ENCODE results near the gene DGKD.
A peak's percentile ranks its signal among the peaks of the same experiment; 100 is the strongest.

The DGKD gene

GRCh38 chr2:233408366-233409285 is 54.3 kb downstream of the DGKD start:
- Histone ChIP-seq H3K4me3 (ENCODE audit: control insufficient read depth in 1 of 7, extremely low read depth in 1 of 7, insufficient read depth in 4 of 7, low read depth in 2 of 7, low read length in 6 of 7) (no peak overlapping the region), H3K27ac (ENCODE audit: insufficient read depth in 1 of 2, low read depth in 1 of 2, low read length in 2 of 2, poor library complexity in 1 of 2, severe bottlenecking in 2 of 2) (no peak overlapping the region), H3K36me3 (ENCODE audit: control insufficient read depth in 4 of 4, insufficient read depth in 4 of 4, low read length in 3 of 4) (peaks cover 0 to 7% (median 3%) of the 10 kb centered on the region in 4 experiments), H3K9me3 (ENCODE audit: control extremely low read depth in 1 of 5, control insufficient read depth in 4 of 5, insufficient read depth in 2 of 5, low read depth in 1 of 5, low read length in 4 of 5) (peaks cover 0 to 9% (median 4%) of the 10 kb centered on the region in 5 experiments), H3K4me1 (ENCODE audit: control extremely low read depth in 1 of 4, control insufficient read depth in 4 of 4, insufficient read depth in 4 of 4, low read length in 3 of 4) (peaks cover 5 to 26% (median 15%) of the 10 kb centered on the region in 4 experiments), H3K27me3 (replicated peaks in 2 of 5; ENCODE audit: control insufficient read depth in 4 of 5, insufficient read depth in 5 of 5, low read length in 4 of 5) (no peaks in the 10 kb centered on the region)
- ChIA-PET POLR2A (no interaction called here), CTCF (interaction anchor here (9.8 to 9.9 kb wide), 2 partner anchors 9 to 37 kb away, joined by 78 to 162 read pairs; no protein-coding TSS in a partner anchor)
- WGBS (ENCODE audit: insufficient coverage), result 85% methylated on average over 9 of the region's 9 CpGs
- peak in 1 of 3 donors; percentile 38 for DNase-seq

GRCh38 chr2:233409286-233409991 is 55.1 kb downstream of the DGKD start:
- 0% methylated on average over 2 of the region's 6 CpGs for WGBS (ENCODE audit: insufficient coverage)
- ChIA-PET CTCF (interaction anchor here (1.2 kb wide), 1 partner anchor 35 kb away, joined by 3 read pairs; no protein-coding TSS in a partner anchor), POLR2A (interaction anchor here (0.7 kb wide), 1 partner anchor 864 kb away, joined by 3 read pairs; no protein-coding TSS in a partner anchor)
- no peaks in the 10 kb centered on the region for H3K27me3 ChIP-seq (replicated peaks in 2 of 5; ENCODE audit: control insufficient read depth in 4 of 5, insufficient read depth in 5 of 5, low read length in 4 of 5)
- H3K36me3 ChIP-seq (ENCODE audit: control insufficient read depth in 4 of 4, insufficient read depth in 4 of 4, low read length in 3 of 4), result peaks cover 0 to 9% (median 5%) of the 10 kb centered on the region in 4 experiments
- H3K9me3 ChIP-seq (ENCODE audit: control extremely low read depth in 1 of 5, control insufficient read depth in 4 of 5, insufficient read depth in 2 of 5, low read depth in 1 of 5, low read length in 4 of 5), result peaks cover 0 to 9% (median 4%) of the 10 kb centered on the region in 5 experiments
- no peak overlapping the region for H3K4me3 ChIP-seq (ENCODE audit: control insufficient read depth in 1 of 7, extremely low read depth in 1 of 7, insufficient read depth in 4 of 7, low read depth in 2 of 7, low read length in 6 of 7)
- peaks cover 5 to 27% (median 17%) of the 10 kb centered on the region in 4 experiments for H3K4me1 ChIP-seq (ENCODE audit: control extremely low read depth in 1 of 4, control insufficient read depth in 4 of 4, insufficient read depth in 4 of 4, low read length in 3 of 4)
- peak; percentile 44 to 73 (median 60) for DNase-seq
- H3K27ac ChIP-seq (ENCODE audit: insufficient read depth in 1 of 2, low read depth in 1 of 2, low read length in 2 of 2, poor library complexity in 1 of 2, severe bottlenecking in 2 of 2), result no peak overlapping the region

GRCh38 chr2:233410196-233410760 is 56.0 kb downstream of the DGKD start:
- H3K9me3 ChIP-seq (ENCODE audit: control extremely low read depth in 1 of 5, control insufficient read depth in 4 of 5, insufficient read depth in 2 of 5, low read depth in 1 of 5, low read length in 4 of 5), result peaks cover 0 to 9% (median 4%) of the 10 kb centered on the region in 5 experiments
- H3K36me3 ChIP-seq (ENCODE audit: control insufficient read depth in 4 of 4, insufficient read depth in 4 of 4, low read length in 3 of 4), result peaks cover 0 to 13% (median 7%) of the 10 kb centered on the region in 4 experiments
- ChIA-PET CTCF (interaction anchor here (0.7 to 1.2 kb wide), 2 partner anchors 9 to 35 kb away, joined by 3 to 4 read pairs; no protein-coding TSS in a partner anchor), POLR2A (no interaction called here)
- H3K4me3 ChIP-seq (ENCODE audit: control insufficient read depth in 1 of 7, extremely low read depth in 1 of 7, insufficient read depth in 4 of 7, low read depth in 2 of 7, low read length in 6 of 7), result no peak overlapping the region
- H3K27ac ChIP-seq (ENCODE audit: insufficient read depth in 1 of 2, low read depth in 1 of 2, low read length in 2 of 2, poor library complexity in 1 of 2, severe bottlenecking in 2 of 2), result no peak overlapping the region
- WGBS (ENCODE audit: insufficient coverage), result 83% methylated on average over 3 of the region's 5 CpGs
- no peak for DNase-seq
- H3K4me1 ChIP-seq (ENCODE audit: control extremely low read depth in 1 of 4, control insufficient read depth in 4 of 4, insufficient read depth in 4 of 4, low read length in 3 of 4), result peaks cover 5 to 27% (median 17%) of the 10 kb centered on the region in 4 experiments
- H3K27me3 ChIP-seq (replicated peaks in 2 of 5; ENCODE audit: control insufficient read depth in 4 of 5, insufficient read depth in 5 of 5, low read length in 4 of 5), result no peaks in the 10 kb centered on the region

GRCh38 chr2:233411162-233411561 is 56.9 kb downstream of the DGKD start:
- H3K9me3 ChIP-seq (ENCODE audit: control extremely low read depth in 1 of 5, control insufficient read depth in 4 of 5, insufficient read depth in 2 of 5, low read depth in 1 of 5, low read length in 4 of 5), result peaks cover 0 to 9% (median 4%) of the 10 kb centered on the region in 5 experiments
- WGBS (ENCODE audit: insufficient coverage), result no CpG with 5 or more reads among the region's 1 CpG
- peaks cover 5 to 27% (median 17%) of the 10 kb centered on the region in 4 experiments for H3K4me1 ChIP-seq (ENCODE audit: control extremely low read depth in 1 of 4, control insufficient read depth in 4 of 4, insufficient read depth in 4 of 4, low read length in 3 of 4)
- H3K27ac ChIP-seq (ENCODE audit: insufficient read depth in 1 of 2, low read depth in 1 of 2, low read length in 2 of 2, poor library complexity in 1 of 2, severe bottlenecking in 2 of 2), result no peak overlapping the region
- no peaks in the 10 kb centered on the region for H3K27me3 ChIP-seq (replicated peaks in 2 of 5; ENCODE audit: control insufficient read depth in 4 of 5, insufficient read depth in 5 of 5, low read length in 4 of 5)
- H3K36me3 ChIP-seq (ENCODE audit: control insufficient read depth in 4 of 4, insufficient read depth in 4 of 4, low read length in 3 of 4), result peaks cover 0 to 15% (median 7%) of the 10 kb centered on the region in 4 experiments
- DNase-seq, result no peak
- ChIA-PET POLR2A (no interaction called here), CTCF (interaction anchor here (0.7 kb wide), 1 partner anchor 8 kb away, joined by 4 read pairs; no protein-coding TSS in a partner anchor)
- H3K4me3 ChIP-seq (ENCODE audit: control insufficient read depth in 1 of 7, extremely low read depth in 1 of 7, insufficient read depth in 4 of 7, low read depth in 2 of 7, low read length in 6 of 7), result no peak overlapping the region

GRCh38 chr2:233412405-233412804 is 58.1 kb downstream of the DGKD start:
- CTCF ChIA-PET, result interaction anchor here (0.9 to 10.2 kb wide), 3 partner anchors 8 to 49 kb away, joined by 3 to 78 read pairs (median 7); no protein-coding TSS in a partner anchor
- Histone ChIP-seq H3K9me3 (ENCODE audit: control extremely low read depth in 1 of 5, control insufficient read depth in 4 of 5, insufficient read depth in 2 of 5, low read depth in 1 of 5, low read length in 4 of 5) (peaks cover 0 to 9% (median 4%) of the 10 kb centered on the region in 5 experiments), H3K27ac (ENCODE audit: insufficient read depth in 1 of 2, low read depth in 1 of 2, low read length in 2 of 2, poor library complexity in 1 of 2, severe bottlenecking in 2 of 2) (no peak overlapping the region), H3K4me1 (ENCODE audit: control extremely low read depth in 1 of 4, control insufficient read depth in 4 of 4, insufficient read depth in 4 of 4, low read length in 3 of 4) (peaks cover 5 to 27% (median 17%) of the 10 kb centered on the region in 4 experiments), H3K4me3 (ENCODE audit: control insufficient read depth in 1 of 7, extremely low read depth in 1 of 7, insufficient read depth in 4 of 7, low read depth in 2 of 7, low read length in 6 of 7) (no peak overlapping the region), H3K36me3 (ENCODE audit: control insufficient read depth in 4 of 4, insufficient read depth in 4 of 4, low read length in 3 of 4) (peaks cover 0 to 19% (median 7%) of the 10 kb centered on the region in 4 experiments), H3K27me3 (replicated peaks in 2 of 5; ENCODE audit: control insufficient read depth in 4 of 5, insufficient read depth in 5 of 5, low read length in 4 of 5) (no peaks in the 10 kb centered on the region)
- WGBS (ENCODE audit: insufficient coverage), result 100% methylated on average over 1 of the region's 3 CpGs
- DNase-seq, result no peak
- POLR2A ChIA-PET, result no interaction called here

- ChIA-PET POLR2A (no interaction called here), CTCF (interaction anchor here (0.9 to 10.2 kb wide), 4 partner anchors 9 to 50 kb away, joined by 3 to 78 read pairs (median 5); no protein-coding TSS in a partner anchor)
- H3K9me3 ChIP-seq (ENCODE audit: control extremely low read depth in 1 of 5, control insufficient read depth in 4 of 5, insufficient read depth in 2 of 5, low read depth in 1 of 5, low read length in 4 of 5), result peaks cover 0 to 9% (median 4%) of the 10 kb centered on the region in 5 experiments
- H3K4me3 ChIP-seq (ENCODE audit: control insufficient read depth in 1 of 7, extremely low read depth in 1 of 7, insufficient read depth in 4 of 7, low read depth in 2 of 7, low read length in 6 of 7), result no peak overlapping the region
- no peak for DNase-seq
- no peaks in the 10 kb centered on the region for H3K27me3 ChIP-seq (replicated peaks in 2 of 5; ENCODE audit: control insufficient read depth in 4 of 5, insufficient read depth in 5 of 5, low read length in 4 of 5)
- no peak overlapping the region for H3K27ac ChIP-seq (ENCODE audit: insufficient read depth in 1 of 2, low read depth in 1 of 2, low read length in 2 of 2, poor library complexity in 1 of 2, severe bottlenecking in 2 of 2)
- WGBS (ENCODE audit: insufficient coverage), result 100% methylated on average over 1 of the region's 4 CpGs
- H3K4me1 ChIP-seq (ENCODE audit: control extremely low read depth in 1 of 4, control insufficient read depth in 4 of 4, insufficient read depth in 4 of 4, low read length in 3 of 4), result peaks cover 5 to 27% (median 18%) of the 10 kb centered on the region in 4 experiments
- peaks cover 0 to 19% (median 7%) of the 10 kb centered on the region in 4 experiments for H3K36me3 ChIP-seq (ENCODE audit: control insufficient read depth in 4 of 4, insufficient read depth in 4 of 4, low read length in 3 of 4)
Observed at GRCh38 chr2:233413046-233413445, 58.8 kb downstream of the DGKD start.
